NCI-H1436 treated with DMSO at 0.1 percent for 48 hours (cell line): Measurements from ENCODE around the gene POLR2L.

Experiments
- DNase-seq: peaks from one replicate; lab custom pipeline; 2025; lab: John Stamatoyannopoulos, UW

The POLR2L gene

GRCh38 chr11:838441-839279 is 3.7 kb downstream of the POLR2L start:
- no peak for DNase-seq

GRCh38 chr11:837990-838307 is 4.4 kb downstream of the POLR2L start:
- no peak for DNase-seq

- no peak for DNase-seq
Measured at GRCh38 chr11:837189-837989, 4.9 kb downstream of the POLR2L start.

- no peak for DNase-seq
Measured at GRCh38 chr11:836700-837099, 5.6 kb downstream of the POLR2L start.

DNA sequence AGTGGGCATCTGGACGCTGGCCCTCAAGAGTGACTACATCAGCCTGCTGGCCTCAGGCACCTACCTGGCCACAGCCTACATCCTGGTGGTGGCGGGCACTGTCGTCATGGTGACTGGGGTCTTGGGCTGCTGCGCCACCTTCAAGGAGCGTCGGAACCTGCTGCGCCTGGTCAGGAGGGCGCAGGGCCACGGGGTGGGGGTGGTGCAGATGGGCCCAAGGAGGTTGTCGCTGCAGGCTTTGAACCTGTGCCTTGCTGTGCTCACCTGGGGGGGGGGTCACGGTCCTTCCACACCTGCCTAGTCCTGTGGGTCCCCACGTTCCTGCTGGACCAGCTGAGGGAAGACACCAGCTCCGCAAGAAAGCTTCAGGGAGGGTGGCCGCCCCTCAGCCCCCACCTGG is 6.1 kb downstream of the POLR2L start:
- DNase-seq = no peak

- no peak for DNase-seq
Measured at GRCh38 chr11:834371-835316, 7.7 kb downstream of the POLR2L start.

- no peak for DNase-seq
Measured at GRCh38 chr11:833849-834311, 8.4 kb downstream of the POLR2L start.

DNA sequence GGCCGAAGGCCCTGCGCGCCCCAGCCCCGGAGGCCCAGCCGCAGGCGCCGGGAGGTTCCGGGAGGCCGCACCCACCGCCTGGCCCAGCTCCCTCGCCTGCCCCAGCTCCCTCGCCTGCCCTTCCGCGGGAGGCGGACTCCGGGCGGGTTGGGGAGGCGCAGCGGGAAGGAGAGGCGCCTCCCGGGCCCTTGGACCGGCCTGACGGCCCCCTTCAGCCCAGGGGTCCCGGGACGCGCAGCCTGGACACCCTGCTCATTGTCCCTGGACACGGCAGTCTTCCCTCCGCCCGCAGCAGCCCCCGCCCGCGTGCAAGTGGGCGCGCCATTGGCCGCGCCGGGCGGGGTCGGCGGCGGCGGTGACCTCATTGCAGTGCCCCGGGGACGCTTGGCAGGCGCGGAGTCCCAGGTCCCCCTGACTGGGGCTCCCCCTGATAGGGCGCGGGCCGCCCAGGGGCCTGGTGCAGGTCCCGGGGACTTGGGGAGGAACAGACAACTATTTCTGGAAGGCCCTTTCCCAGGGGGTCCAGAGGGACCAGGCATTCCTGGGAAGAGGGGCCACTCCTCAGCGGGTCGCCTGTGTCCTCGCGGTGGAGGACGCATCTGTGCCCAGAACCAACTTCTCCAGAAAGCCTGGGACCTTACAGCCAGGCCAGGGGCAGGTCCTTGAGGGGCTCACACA is 9.1 kb downstream of the POLR2L start:
- no peak for DNase-seq

- no peak for DNase-seq
Measured at GRCh38 chr11:832529-833113, 9.7 kb downstream of the POLR2L start, which contains the start of gene CD151. Gene CD151, plus strand, starts transcription at chr11:832952. Its CDS starts 3,118 bp downstream, at chr11:836070.

DNA sequence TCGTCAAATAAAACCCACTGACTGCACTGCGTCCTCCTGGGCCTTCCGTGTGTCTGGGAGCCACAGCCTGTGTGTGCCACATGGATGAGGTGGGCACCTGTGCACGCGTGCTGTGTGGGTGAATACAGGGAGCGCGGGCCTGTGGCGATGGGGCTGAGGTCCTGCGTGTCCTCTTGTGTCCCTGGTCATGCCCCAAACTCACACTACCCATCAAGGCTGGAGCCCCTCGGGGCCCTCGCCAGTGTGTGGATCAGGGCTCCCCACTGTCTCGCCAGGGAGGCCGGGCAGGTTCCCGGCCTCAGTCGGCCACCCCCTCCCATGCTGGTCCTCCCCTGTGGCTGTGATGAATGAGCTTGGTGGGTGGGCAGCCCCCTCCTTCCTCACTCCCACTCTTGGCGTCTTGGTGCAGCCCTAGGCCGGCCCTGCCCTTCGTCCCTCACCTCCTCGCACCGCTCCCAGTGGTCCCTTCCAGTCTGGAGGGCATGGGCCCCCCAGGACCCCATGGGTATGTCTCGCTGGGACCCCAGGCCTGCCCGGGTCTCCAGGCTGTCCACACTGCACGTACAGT is 10.3 kb downstream of the POLR2L start:
- no peak for DNase-seq

GRCh38 chr11:831118-831864 is 11.0 kb downstream of the POLR2L start:
- DNase-seq = no peak

DNA sequence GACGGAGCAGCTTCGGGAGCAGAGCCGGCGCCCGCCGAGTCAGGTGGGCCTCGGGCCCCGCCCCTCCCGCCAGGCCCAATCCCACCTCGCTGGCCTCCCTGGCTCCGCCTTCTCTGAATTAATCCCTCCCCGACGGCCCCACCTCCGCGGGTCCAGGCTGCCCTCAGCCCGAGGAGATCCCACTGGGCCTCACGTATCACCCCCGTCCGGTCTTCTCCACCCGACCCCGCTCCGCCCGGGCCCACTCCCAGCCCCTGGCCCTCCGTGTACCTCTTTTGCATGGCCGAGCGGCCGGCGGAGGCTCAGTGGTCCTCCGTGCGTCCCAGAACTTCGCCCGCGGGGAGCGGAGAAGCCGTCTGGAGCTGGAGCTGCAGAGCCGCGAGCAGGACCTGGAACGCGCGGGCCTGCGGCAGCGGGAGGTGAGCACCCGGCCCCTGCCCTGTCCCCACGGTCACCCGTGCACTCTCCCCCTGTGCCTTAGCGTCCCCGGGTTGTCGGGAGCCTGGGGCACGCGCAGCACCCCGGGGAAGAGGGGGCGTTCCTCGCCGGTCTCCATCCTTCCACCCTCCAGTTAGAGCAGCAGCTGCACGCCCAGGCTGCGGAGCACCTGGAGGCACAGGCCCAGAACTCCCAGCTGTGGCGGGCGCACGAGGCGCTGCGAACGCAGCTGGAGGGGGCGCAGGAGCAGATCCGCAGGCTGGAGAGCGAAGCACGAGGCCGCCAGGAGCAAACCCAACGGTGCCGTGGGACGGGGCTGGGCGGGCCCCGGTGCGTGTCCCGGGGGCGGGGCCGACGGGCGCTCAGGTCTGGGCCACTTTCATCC is 11.8 kb downstream of the POLR2L start:
- DNase-seq = no peak

DNA sequence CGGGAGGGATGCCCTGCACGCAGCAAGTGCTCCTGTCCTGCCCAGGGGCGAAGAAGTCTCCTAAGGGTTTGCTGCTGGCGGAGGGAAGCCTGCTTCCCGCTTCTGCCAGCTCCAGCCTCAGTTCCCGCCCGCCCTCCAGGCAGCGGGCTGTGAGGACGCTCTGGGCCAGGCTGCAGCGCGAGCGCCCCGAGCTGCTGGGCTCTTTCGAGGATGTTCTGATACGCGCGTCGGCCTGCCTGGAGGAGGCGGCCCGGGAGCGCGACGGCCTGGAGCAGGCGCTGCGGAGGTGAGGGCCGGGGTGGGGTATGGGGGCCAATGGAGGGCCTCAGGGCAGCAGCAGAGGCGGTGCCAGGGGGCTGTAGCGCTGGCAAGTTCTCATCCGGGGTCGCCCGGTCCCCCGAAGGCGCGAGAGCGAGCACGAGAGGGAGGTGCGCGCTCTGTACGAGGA is 12.5 kb downstream of the POLR2L start:
- no peak for DNase-seq

GRCh38 chr11:829176-829846 is 13.0 kb downstream of the POLR2L start:
- DNase-seq = no peak

DNA sequence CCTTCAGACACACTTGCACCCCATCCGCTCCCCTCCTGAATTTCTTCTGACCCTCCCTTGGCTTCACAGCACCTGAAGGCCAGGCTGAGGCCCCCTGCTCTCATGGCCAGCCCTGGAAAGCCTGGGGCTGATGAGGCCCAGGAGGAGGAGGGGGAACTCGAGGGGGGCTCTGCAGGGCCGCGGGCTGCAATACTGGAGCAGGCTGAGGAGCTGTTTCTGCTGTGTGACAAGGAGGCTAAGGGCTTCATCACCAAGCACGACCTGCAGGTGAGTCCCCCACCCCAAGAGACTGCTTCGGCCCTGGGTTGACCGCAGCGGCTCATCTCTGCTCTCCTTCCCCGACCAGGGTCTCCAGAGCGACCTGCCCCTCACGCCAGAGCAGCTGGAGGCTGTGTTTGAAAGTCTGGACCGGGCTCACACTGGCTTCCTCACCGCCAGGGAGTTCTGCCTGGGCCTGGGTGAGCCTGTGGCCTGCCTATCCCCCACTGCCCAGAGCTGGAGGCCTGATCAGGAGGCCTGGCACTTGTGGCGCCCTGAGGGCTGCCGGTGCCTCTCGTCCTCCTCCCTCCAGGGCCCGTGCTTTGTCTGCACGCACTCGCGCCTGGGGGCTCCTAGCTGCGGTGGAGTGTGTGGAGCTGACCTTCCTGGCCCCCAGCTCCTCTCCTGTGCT is 13.7 kb downstream of the POLR2L start:
- no peak for DNase-seq

DNA sequence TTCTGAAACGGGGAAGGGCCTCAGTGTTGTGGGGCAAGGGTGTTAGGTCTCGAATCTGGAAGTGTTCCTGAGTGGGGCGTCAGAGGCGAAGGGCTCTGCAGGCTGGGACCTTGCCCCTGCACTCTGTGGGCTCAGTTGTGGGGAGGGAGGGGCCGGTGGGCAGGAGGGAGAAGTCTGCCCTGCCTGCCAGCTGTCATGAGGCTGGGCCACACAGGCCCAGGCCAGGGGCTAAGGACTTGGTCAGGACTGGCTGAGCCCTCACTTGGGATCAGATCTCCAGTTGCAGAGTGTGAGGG is 14.5 kb downstream of the POLR2L start, which contains the start of gene CRACR2B:
Gene CRACR2B (plus strand): TSS at position 23 of the 296 bp plus-strand sequence. CDS start 689 bp downstream, outside the sequence.
- DNase-seq = no peak

GRCh38 chr11:827146-827896 is 15.0 kb downstream of the POLR2L start:
- DNase-seq = no peak
